Measurements from ENCODE around the gene KMT2E. TPM values are rescaled to one million over a fixed set of nuclear protein-coding genes. Genes with fewer than 3 reads are reported as not detected.

KMT2E gene
- total RNA-seq, 1 experiment from 2014 or later, result 38.2 TPM

- peaks cover 1 to 36% (median 27%) of the 10 kb centered on the region in 3 experiments; a peak in 6 of 7 replicates for H3K36me3 Mint-ChIP-seq (ENCODE audit: insufficient read depth in 1 of 3, low read depth in 3 of 3)
- Histone ChIP-seq H2BK15ac (ENCODE audit: low read depth, low read length) (no peak overlapping the region), H2BK120ac (ENCODE audit: low read depth, low read length, poor library complexity, severe bottlenecking) (no peak overlapping the region), H3K23me2 (ENCODE audit: insufficient read length, low read depth, low read length, poor library complexity, severe bottlenecking) (no peaks in the 10 kb centered on the region), H2BK12ac (ENCODE audit: insufficient read length, low read depth, low read length) (no peak overlapping the region), H3K9ac (ENCODE audit: extremely low read depth, insufficient read length, low read length) (no peak overlapping the region), H3K4me2 (ENCODE audit: insufficient read depth, insufficient read length, low read length) (no peak overlapping the region), H3K14ac (ENCODE audit: insufficient read depth, low read length) (no peak overlapping the region), H2BK20ac (ENCODE audit: low read depth, low read length, poor library complexity, severe bottlenecking) (no peak overlapping the region), H3K27ac (ENCODE audit: insufficient read length, low read depth, low read length) (no peak overlapping the region), H3K27me3 (ENCODE audit: insufficient read depth, low read length) (no peaks in the 10 kb centered on the region), H2AK5ac (ENCODE audit: insufficient read length, low read length) (no peak overlapping the region), H4K5ac (ENCODE audit: insufficient read length, low read depth, low read length) (no peak overlapping the region), H3T11ph (ENCODE audit: low read length) (no peak overlapping the region), H3K4ac (ENCODE audit: low read depth, low read length) (no peak overlapping the region), H2AFZ (ENCODE audit: low read length) (no peak overlapping the region), H3K23ac (ENCODE audit: insufficient read length, low read depth, low read length) (no peak overlapping the region), H2BK5ac (ENCODE audit: insufficient read length, low read length) (no peak overlapping the region), H4K20me1 (ENCODE audit: control insufficient read depth, insufficient read depth, insufficient read length) (no peaks in the 10 kb centered on the region), H3K18ac (ENCODE audit: insufficient read length, low read depth, low read length) (no peak overlapping the region), H3K56ac (ENCODE audit: insufficient read length, low read depth, low read length) (no peak overlapping the region), H3K4me1 (ENCODE audit: insufficient read depth, low read length) (no peaks in the 10 kb centered on the region), H3K79me1 (ENCODE audit: insufficient read depth, low read depth, low read length, poor library complexity, severe bottlenecking) (peaks cover 6% of the 10 kb centered on the region), H3K79me2 (ENCODE audit: insufficient read depth, low read length) (peaks cover 33% of the 10 kb centered on the region; the same call in 1 of the 2 replicates), H3K9me3 (ENCODE audit: control insufficient read depth, low read depth, low read length) (no peaks in the 10 kb centered on the region), H4K91ac (ENCODE audit: insufficient read length, low read depth, low read length) (no peak overlapping the region), H4K8ac (replicated peaks; ENCODE audit: insufficient read length, low read depth, low read length) (no peak overlapping the region)
- WGBS (ENCODE audit: extremely low coverage, insufficient read length, low lambda C conversion rate), result no CpG with 5 or more reads among the region's 7 CpGs
- no peaks in the 10 kb centered on the region for H3K9me3 Mint-ChIP-seq
- DNase-seq, result no peak
- no peak overlapping the region for H3K27ac Mint-ChIP-seq
- peaks cover 20 to 26% of the 10 kb centered on the region in 2 experiments for H3K4me1 Mint-ChIP-seq
- TF ChIP-seq CTCF (conservative IDR thresholded peaks at IDR 0.05), result no peak
- H3K4me3 Mint-ChIP-seq, result no peak overlapping the region
- no peaks in the 10 kb centered on the region for H3K27me3 Mint-ChIP-seq (ENCODE audit: low read depth)
Observed at GRCh38 chr7:104990983-104991382, 23.0 kb upstream of the KMT2E start.
